ENCODE results near the gene VWC2.

The VWC2 gene

GRCh38 chr7:49778731-49779270, 5.4 kb downstream of the VWC2 start:
- in situ Hi-C loops (cut with MboI; ENCODE audit: low pct_unique_long_range_greater_than_20kb, low sequenced_read_pairs), result no loop called here
- no peak for DNase-seq

- DNase-seq, result no peak
- in situ Hi-C loops (cut with MboI; ENCODE audit: low pct_unique_long_range_greater_than_20kb, low sequenced_read_pairs), result no loop called here
These were observed 7.5 kb downstream of the VWC2 start for GRCh38 chr7:49780953-49781352.

- DNase-seq, result no peak
- in situ Hi-C loops (cut with MboI; ENCODE audit: low pct_unique_long_range_greater_than_20kb, low sequenced_read_pairs), result no loop called here
These were observed 8.6 kb downstream of the VWC2 start for GRCh38 chr7:49781996-49782395.

GRCh38 chr7:49783446-49783845, 10.0 kb downstream of the VWC2 start:
- in situ Hi-C loops (cut with MboI; ENCODE audit: low pct_unique_long_range_greater_than_20kb, low sequenced_read_pairs), result no loop called here

GRCh38 chr7:49787980-49788379, 14.5 kb downstream of the VWC2 start:
- in situ Hi-C loops (cut with MboI; ENCODE audit: low pct_unique_long_range_greater_than_20kb, low sequenced_read_pairs), result no loop called here

More at GRCh38 chr7:49783446-49783845, 10.0 kb downstream of the VWC2 start:
- no peak for DNase-seq

GRCh38 chr7:49788455-49789059, 15.1 kb downstream of the VWC2 start:
- in situ Hi-C loops (cut with MboI; ENCODE audit: low pct_unique_long_range_greater_than_20kb, low sequenced_read_pairs), result no loop called here
- DNase-seq, result no peak

More at GRCh38 chr7:49787980-49788379, 14.5 kb downstream of the VWC2 start:
- no peak for DNase-seq

- in situ Hi-C loops (cut with MboI; ENCODE audit: low pct_unique_long_range_greater_than_20kb, low sequenced_read_pairs), result no loop called here
- DNase-seq, result no peak
These were observed 16.3 kb downstream of the VWC2 start for GRCh38 chr7:49789736-49790135.

- no peak for DNase-seq
- in situ Hi-C loops (cut with MboI; ENCODE audit: low pct_unique_long_range_greater_than_20kb, low sequenced_read_pairs), result no loop called here
These were observed 16.8 kb downstream of the VWC2 start for GRCh38 chr7:49790209-49790608.

- in situ Hi-C loops (cut with MboI; ENCODE audit: low pct_unique_long_range_greater_than_20kb, low sequenced_read_pairs), result no loop called here
- peak; percentile 39 for DNase-seq
These were observed 17.8 kb downstream of the VWC2 start for GRCh38 chr7:49791088-49791741.

- no peak for DNase-seq
- in situ Hi-C loops (cut with MboI; ENCODE audit: low pct_unique_long_range_greater_than_20kb, low sequenced_read_pairs), result no loop called here
These were observed 24.7 kb downstream of the VWC2 start for GRCh38 chr7:49797987-49798660.

- no peak for DNase-seq
- in situ Hi-C loops (cut with MboI; ENCODE audit: low pct_unique_long_range_greater_than_20kb, low sequenced_read_pairs), result no loop called here
These were observed 26.6 kb downstream of the VWC2 start for GRCh38 chr7:49800031-49800430.

- in situ Hi-C loops (cut with MboI; ENCODE audit: low pct_unique_long_range_greater_than_20kb, low sequenced_read_pairs), result no loop called here
- no peak for DNase-seq
These were observed 29.2 kb downstream of the VWC2 start for GRCh38 chr7:49802600-49802999.

- in situ Hi-C loops (cut with MboI; ENCODE audit: low pct_unique_long_range_greater_than_20kb, low sequenced_read_pairs), result no loop called here
- no peak for DNase-seq
These were observed 30.4 kb downstream of the VWC2 start for GRCh38 chr7:49803812-49804211.

- in situ Hi-C loops (cut with MboI; ENCODE audit: low pct_unique_long_range_greater_than_20kb, low sequenced_read_pairs), result no loop called here
- DNase-seq, result no peak
These were observed 32.1 kb downstream of the VWC2 start for GRCh38 chr7:49805371-49806007.

GRCh38 chr7:49812534-49812933, 39.1 kb downstream of the VWC2 start:
- DNase-seq, result no peak
- in situ Hi-C loops (cut with MboI; ENCODE audit: low pct_unique_long_range_greater_than_20kb, low sequenced_read_pairs), result no loop called here

- in situ Hi-C loops (cut with MboI; ENCODE audit: low pct_unique_long_range_greater_than_20kb, low sequenced_read_pairs), result no loop called here
- DNase-seq, result no peak
These were observed 43.8 kb downstream of the VWC2 start for GRCh38 chr7:49817279-49817678.

- DNase-seq, result no peak
- in situ Hi-C loops (cut with MboI; ENCODE audit: low pct_unique_long_range_greater_than_20kb, low sequenced_read_pairs), result no loop called here
These were observed 47.7 kb downstream of the VWC2 start for GRCh38 chr7:49821181-49821580.

GRCh38 chr7:49822856-49823255, 49.4 kb downstream of the VWC2 start:
- in situ Hi-C loops (cut with MboI; ENCODE audit: low pct_unique_long_range_greater_than_20kb, low sequenced_read_pairs), result no loop called here

GRCh38 chr7:49823566-49823965, 50.1 kb downstream of the VWC2 start:
- in situ Hi-C loops (cut with MboI; ENCODE audit: low pct_unique_long_range_greater_than_20kb, low sequenced_read_pairs), result no loop called here
- no peak for DNase-seq

More at GRCh38 chr7:49822856-49823255, 49.4 kb downstream of the VWC2 start:
- DNase-seq, result no peak

All from KBM-7 (cell line).